GM15510 (cell line): ENCODE measurements around the gene LMF2.

Experiments used
- POLR2A ChIP-seq: IDR thresholded peaks from 3 replicates; pipeline ENCODE4 v1.6.1; 2011; ENCODE audit warnings: borderline replicate concordance; ENCODE audit not compliant: insufficient read length; ENCODE audit errors: extremely low read depth

LMF2 gene, protein sequence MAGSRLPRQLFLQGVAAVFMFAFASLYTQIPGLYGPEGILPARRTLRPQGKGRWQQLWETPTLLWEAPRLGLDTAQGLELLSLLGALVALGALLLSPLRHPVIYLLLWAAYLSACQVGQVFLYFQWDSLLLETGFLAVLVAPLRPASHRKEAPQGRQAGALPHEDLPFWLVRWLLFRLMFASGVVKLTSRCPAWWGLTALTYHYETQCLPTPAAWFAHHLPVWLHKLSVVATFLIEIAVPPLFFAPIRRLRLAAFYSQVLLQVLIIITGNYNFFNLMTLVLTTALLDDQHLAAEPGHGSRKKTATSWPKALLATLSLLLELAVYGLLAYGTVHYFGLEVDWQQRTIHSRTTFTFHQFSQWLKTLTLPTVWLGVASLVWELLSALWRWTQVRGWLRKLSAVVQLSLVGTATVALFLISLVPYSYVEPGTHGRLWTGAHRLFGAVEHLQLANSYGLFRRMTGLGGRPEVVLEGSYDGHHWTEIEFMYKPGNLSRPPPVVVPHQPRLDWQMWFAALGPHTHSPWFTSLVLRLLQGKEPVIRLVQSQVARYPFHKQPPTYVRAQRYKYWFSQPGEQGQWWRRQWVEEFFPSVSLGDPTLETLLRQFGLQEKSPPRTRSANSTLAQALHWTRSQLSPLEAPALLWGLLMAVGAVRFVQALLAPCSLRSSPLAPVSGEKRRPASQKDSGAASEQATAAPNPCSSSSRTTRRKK

DNA sequence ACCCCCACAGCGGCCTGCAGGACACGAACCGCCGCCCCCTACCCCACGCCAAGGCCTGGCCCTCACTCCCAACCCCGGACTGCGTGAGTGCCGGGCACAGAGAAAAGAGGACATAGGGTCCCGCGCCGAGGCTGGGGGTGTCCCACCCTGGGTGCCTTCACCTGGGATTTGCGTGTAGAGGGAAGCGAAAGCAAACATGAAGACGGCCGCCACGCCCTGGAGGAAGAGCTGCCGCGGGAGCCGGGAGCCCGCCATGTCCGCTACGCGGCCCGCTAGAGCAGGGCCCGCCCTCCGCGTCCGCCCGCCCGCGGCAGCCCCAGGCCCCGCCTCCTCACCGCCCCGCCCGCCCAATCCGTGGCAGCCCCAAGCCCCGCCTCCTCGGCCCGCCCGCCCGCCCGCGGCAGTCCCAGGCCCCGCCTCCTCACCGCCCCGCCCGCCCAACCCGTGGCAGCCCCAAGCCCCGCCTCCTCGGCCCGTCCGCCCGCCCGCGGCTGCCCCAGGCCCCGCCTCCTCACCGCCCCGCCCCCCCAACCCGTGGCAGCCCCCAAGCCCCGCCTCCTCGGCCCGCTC lies at the start of gene LMF2:
LMF2 (minus strand) TSS at position 282 of the 570 bp plus-strand sequence; CDS start at position 255, 27 bp downstream.
- TF ChIP-seq POLR2A: peak; percentile 72

DNA sequence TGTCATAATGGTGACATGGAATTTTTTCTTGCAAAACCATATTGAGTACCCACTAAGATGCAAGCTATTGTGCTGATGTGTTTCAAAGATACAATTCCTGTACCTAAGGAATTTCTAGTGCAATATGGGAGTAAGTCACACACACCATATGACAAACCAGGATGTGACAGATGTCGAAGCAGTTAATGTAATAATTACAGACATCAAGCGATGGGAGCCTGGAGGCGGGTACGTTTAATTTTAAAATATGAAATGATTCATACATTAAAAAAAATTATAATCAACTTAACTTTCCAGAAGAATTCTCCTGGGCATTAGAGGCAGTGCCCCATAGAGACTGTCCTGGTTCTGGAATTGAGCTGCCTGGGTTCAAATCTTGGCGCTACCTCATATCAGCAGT lies 49.2 kb upstream of the LMF2 start:
- no peak for TF ChIP-seq POLR2A

DNA sequence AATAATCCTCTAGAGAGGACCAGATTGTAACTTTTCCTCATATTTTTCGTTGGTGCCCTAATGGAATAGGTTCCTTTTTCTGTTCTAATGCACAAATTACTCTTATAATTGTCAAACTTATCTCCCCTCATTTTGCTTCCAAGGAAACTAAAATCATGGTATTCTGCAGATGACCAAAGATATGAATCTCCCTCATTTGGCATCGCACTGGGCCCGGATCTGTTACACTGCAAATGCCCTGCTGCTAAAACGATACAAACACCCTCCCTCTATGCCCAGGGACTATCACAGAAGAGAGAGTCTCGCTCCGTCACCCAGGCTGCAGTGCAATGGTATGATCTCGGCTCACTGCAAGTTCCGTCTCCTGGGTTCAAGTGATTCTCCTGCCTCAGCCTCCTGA lies 45.8 kb upstream of the LMF2 start:
- TF ChIP-seq POLR2A: no peak

DNA sequence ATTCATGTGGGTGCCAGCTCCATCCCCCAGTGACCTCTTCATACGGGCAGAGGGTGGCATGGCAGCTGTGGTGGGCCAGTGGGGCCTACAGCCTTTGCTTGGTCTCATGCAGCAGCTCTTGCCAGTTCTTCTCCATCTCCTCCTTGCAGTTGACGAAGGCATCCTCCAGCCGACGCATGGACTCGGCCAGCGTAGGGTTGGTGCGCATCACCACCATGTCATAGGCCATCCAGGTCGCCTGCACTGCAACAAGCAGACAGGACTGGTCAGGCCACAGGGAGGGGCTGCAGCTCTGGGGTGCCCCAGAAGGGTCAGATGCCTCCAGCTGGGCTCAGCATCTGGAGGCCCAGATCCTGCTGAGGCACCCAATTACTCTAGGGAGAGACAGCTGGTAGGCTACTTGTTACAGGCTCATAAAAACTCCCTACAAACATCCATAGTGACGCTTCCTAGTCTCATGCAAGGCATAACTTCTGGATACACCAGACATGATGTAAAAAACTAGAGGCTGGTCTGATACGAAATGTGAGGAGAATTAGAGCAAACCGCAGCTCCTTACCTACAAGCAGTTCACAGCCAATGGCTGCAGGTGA lies 43.8 kb upstream of the LMF2 start:
- no peak for TF ChIP-seq POLR2A

DNA sequence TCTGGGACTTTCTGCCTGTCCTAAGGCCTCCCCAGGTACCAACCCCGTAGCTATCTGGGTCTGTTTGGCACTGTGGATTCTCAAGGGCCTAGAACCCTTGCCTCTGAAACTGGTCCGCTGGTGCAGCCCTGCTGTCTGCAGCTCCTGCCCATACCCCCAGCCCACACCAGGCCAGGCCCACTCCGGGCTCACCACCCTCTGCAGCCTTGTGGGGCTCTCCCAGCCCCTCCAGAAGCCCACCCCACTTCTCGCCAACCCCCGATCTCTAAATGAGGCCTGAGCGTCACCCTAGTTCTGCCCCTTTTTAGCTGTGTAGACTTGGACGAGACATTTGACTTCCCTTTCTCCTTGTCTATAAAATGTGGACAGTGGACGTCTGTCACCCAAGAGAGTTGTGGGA lies 42.9 kb upstream of the LMF2 start:
- no peak for TF ChIP-seq POLR2A

DNA sequence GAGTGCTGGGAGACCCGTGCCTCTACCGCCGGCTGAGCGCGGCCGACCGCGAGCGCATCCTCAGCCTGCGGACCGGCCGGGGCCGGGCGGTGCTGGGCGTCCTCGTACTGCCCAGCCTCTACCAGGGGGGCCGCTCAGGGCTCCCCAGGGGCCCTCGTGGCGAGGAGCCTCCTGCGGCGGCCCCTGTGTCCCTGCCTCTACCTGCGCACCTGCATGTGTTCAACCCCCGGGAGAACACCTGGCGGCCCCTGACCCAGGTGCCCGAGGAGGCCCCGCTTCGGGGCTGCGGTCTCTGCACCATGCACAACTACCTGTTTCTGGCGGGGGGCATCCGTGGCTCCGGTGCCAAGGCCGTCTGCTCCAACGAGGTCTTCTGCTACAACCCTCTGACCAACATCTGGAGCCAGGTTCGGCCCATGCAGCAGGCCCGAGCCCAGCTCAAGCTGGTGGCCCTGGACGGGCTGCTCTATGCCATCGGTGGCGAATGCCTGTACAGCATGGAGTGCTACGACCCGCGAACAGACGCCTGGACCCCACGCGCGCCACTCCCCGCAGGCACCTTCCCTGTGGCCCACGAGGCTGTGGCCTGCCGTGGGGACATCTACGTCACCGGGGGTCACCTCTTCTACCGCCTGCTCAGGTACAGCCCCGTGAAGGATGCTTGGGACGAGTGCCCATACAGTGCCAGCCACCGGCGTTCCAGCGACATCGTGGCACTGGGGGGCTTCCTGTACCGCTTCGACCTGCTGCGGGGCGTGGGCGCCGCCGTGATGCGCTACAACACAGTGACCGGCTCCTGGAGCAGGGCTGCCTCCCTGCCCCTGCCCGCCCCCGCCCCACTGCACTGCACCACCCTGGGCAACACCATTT lies 41.7 kb upstream of the LMF2 start:
- TF ChIP-seq POLR2A: no peak

DNA sequence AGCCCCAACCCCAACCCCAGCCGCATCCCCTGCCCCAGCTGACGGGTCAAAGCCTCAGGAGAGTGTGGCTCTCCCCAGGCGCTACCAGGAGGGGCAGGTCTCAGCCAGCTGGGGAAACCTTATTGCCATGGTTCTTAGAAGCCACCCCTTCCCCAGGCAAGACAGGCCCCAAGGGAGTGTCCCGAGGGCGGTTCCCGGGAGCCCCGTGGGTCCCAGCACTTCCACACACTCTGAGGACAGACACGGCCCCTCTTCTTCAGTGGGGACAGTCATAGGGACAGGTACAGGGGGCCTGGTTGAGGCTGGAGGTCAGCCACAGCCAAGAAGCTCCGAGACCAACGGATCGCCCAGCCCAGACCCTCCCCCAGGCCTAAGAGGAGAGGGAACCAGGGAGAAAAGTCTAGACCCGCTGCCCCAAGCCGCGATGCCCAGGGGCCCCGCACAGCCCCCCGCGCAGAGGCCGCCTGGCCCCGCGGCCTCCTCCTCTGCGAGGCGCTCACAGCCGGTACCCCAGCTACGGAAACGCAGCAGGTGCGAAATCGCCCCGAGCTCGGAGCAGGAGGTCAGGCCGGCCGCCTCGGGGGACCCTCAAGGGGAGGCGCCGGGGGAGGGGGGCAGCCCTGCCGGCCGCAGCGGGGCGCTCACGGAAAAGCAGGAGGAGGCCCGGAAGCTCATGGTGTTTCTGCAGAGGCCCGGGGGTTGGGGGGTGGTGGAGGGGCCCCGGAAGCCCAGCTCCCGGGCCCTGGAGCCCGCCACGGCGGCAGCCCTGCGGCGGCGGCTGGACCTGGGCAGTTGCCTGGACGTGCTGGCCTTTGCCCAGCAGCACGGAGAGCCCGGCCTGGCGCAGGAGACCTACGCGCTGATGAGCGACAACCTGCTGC lies 40.8 kb upstream of the LMF2 start:
- TF ChIP-seq POLR2A: peak; percentile 64

DNA sequence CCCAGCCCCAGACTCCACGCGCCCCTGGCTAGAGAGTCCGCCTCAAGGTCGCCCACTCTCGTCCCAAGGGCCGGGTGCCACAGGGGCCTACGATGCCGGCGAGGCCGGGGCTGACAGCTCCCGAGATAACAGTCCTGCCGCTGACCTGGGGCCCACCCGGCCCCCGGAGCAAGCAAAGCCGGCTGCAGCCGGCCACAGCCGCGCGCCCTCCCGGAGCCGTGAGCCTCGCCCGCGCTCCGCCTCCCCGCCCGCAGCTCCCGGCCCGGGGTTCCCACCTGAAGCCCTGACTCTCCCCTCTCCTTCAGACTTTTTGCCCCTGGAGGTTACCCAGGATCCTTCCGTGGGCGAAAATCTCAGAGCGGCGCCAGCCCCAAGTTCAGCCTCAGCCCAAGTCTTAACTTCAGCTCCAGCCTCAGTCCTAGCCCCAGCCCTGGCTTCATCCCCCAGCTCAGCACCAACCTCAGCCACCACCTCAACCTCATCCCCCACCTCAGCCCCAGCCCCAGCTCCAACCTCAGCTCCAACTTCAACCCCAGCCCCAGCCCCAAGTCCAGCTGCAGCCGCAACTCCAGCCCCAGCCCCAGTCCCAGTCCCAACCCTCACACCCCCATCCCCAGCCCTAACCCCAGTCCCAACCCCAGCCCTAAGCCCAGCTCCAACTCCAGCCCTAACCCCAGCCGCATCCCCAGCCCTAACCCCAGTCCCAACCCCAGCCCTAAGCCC lies 39.9 kb upstream of the LMF2 start:
- no peak for TF ChIP-seq POLR2A

DNA sequence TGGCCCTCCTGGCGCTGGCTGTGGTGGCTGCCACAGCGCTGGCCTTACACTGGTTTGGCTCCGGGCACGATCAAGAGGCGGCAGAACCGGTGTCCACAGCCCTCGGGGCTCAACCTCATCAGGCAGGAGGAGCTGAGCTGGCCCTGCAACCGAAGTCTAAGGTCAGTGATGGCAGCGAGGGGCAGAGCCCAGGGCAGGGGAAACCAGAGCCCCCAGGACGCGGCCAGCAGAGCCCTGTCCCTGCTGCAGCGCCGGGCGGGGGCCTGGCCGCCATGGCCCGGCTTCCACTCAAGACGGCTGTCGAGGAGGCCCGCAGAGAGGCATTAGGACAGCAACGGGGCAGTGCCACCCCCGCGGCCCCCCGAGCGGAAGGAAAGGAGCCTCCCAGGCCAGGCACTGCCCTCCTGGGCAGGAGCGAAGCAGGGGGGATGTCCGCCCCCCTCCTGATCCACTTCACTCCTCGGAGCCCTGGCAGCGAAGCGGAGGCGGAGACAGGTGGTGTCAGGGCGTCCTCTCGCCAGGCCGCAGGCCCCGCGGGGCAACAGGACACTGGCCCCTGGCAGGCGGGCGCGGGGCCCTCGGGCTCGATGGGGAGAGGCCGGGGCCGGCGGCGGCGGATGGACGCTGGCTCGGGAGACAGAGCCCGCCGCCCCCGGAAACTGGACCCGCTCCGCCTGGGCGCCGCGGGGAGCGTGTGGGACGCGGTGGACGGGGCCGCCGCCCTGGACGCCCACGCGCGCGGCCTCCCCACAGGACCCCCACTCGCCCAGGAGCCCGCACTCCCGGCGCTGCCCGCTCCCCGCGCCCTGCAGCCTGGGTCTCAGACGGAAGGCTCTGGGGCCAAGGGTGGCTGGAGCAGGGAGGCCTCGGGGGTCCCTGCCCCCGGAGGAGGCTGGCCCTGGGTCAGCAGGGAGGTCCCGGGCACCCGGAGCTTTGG lies 39.1 kb upstream of the LMF2 start:
- TF ChIP-seq POLR2A: no peak

DNA sequence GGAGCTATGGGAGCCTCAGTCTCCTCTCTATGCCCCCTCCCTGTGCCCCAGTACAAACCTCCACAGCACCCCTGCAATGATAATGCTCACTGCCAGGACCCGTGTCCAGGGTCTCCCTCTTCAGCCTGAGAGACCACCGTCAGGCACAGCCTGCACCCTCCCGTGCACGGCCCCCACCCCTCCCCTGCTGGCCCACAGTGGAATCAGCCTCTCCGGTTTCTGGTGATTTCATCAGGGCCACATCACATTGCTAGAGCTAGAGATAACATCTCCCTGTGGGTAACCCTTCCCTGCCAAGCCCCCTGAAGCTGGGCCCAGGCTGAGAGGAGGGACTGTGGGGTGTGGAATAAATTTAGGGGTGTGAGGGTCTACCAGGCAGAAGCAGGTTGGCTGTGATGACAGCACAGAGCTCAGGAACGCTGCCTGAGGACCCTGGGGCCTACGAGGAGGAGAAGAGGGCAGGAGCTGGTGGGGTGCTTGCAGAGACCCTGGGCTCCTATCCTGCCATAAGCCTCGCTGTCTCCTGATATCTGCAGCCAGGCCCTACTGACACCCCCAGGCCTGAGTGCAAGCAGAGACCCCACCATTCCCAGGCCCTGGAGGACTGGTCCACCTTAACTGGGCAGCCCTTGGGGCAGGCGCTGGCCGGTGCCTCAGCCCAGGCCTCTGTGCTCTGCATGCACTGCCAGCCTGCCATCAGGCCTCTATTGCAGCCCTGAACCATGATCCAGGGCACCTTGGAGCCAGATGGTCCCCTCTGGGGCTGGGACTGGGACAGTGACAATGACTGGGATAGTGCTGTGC lies 38.2 kb upstream of the LMF2 start, which contains the start of gene KLHDC7B:
KLHDC7B (plus strand) TSS at position 378 of the 804 bp plus-strand sequence; CDS start at position 723, 345 bp downstream.
- peak; percentile 14 for TF ChIP-seq POLR2A

DNA sequence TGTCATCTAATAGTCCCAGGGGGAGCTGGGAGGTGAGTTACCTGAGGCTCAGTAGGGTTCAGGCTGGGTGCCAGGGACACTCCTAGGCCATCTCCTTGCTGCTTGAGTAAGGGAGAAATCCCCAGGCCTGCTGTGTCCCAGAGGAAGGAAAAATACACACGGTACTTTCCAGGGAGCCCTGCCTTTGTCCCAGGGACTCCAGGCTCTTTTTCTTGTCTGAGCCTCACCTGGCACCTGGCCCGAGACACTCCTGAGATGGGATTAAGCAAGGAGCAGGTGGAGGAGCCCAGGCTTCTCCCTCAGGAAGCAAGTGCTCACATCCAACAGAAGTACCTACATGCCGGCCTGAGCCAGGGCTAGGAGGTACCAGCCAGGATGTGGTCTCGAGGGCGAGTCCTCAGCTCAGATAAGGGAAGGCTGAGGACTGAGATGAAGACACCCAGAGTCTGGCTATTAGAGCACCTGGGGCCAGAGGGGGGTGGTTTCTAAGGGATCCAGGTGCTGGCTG lies 37.3 kb upstream of the LMF2 start:
- no peak for TF ChIP-seq POLR2A
